Skeletal muscle satellite cell (primary cell): ENCODE measurements around the gene MICAL3.
A peak's percentile ranks its signal among the peaks of the same experiment; 100 is the strongest.

Experiments
- H3K27me3 ChIP-seq: 2 replicates; pipeline ENCODE4 v1.7.0; 2013; ENCODE audit warnings: low read length; ENCODE audit not compliant: control insufficient read depth, insufficient read depth
- H3K36me3 ChIP-seq: 2 replicates; pipeline ENCODE4 v1.7.0; 2013; ENCODE audit warnings: mild to moderate bottlenecking, control low read depth, low read length; ENCODE audit not compliant: insufficient read depth
- H3K4me1 ChIP-seq: 2 replicates; pipeline ENCODE4 v1.7.0; 2013; ENCODE audit warnings: low read length; ENCODE audit not compliant: control insufficient read depth, insufficient read depth
- H3K4me2 ChIP-seq: 2 replicates; pipeline ENCODE4 v1.7.0; 2013; ENCODE audit warnings: mild to moderate bottlenecking, low read length
- H3K4me3 ChIP-seq: 2 replicates; pipeline ENCODE4 v1.7.0; 2013; ENCODE audit warnings: low read length
- H3K9ac ChIP-seq: 2 replicates; pipeline ENCODE4 v1.7.0; 2013; ENCODE audit warnings: mild to moderate bottlenecking, low read depth, low read length, moderate library complexity
- H3K9me3 ChIP-seq: replicated peaks from 2 replicates; pipeline ENCODE4 v1.7.0; 2013; ENCODE audit warnings: mild to moderate bottlenecking, control low read depth, low read length

Gene MICAL3

GRCh38 chr22:17913801-17914347 is 110.5 kb downstream of the MICAL3 start:
- H3K4me3 ChIP-seq: no peak overlapping the region
- no peak overlapping the region for H3K9ac ChIP-seq
- H3K9me3 ChIP-seq: no peaks in the 10 kb centered on the region
- no peaks in the 10 kb centered on the region for H3K27me3 ChIP-seq
- H3K36me3 ChIP-seq: no peaks in the 10 kb centered on the region
- peaks cover 41% of the 10 kb centered on the region for H3K4me1 ChIP-seq
- H3K4me2 ChIP-seq: no peak overlapping the region

- Histone ChIP-seq H3K4me2 (no peak overlapping the region), H3K4me1 (peaks cover 35% of the 10 kb centered on the region), H3K27me3 (no peaks in the 10 kb centered on the region), H3K9ac (no peak overlapping the region), H3K36me3 (no peaks in the 10 kb centered on the region), H3K4me3 (no peak overlapping the region), H3K9me3 (no peaks in the 10 kb centered on the region)
Measured at GRCh38 chr22:17912945-17913721, 111.2 kb downstream of the MICAL3 start.

GRCh38 chr22:17911887-17912286 is 112.5 kb downstream of the MICAL3 start:
- H3K4me2 ChIP-seq: no peak overlapping the region
- no peaks in the 10 kb centered on the region for H3K36me3 ChIP-seq
- no peaks in the 10 kb centered on the region for H3K9me3 ChIP-seq
- H3K4me1 ChIP-seq: peaks cover 35% of the 10 kb centered on the region
- H3K9ac ChIP-seq: no peak overlapping the region
- H3K27me3 ChIP-seq: no peaks in the 10 kb centered on the region
- H3K4me3 ChIP-seq: no peak overlapping the region

GRCh38 chr22:17911312-17911705 is 113.1 kb downstream of the MICAL3 start:
- H3K9ac ChIP-seq: peak overlapping the region; percentile 20
- H3K4me3 ChIP-seq: peak overlapping the region; percentile 6
- H3K4me1 ChIP-seq: peaks cover 35% of the 10 kb centered on the region
- no peaks in the 10 kb centered on the region for H3K27me3 ChIP-seq
- H3K9me3 ChIP-seq: no peaks in the 10 kb centered on the region
- H3K36me3 ChIP-seq: peaks cover 4% of the 10 kb centered on the region
- peak overlapping the region; percentile 73 for H3K4me2 ChIP-seq

- Histone ChIP-seq H3K27me3 (no peaks in the 10 kb centered on the region), H3K4me3 (peak overlapping the region; percentile 41), H3K4me1 (peaks cover 35% of the 10 kb centered on the region), H3K9ac (peak overlapping the region; percentile 54), H3K9me3 (no peaks in the 10 kb centered on the region), H3K36me3 (peaks cover 10% of the 10 kb centered on the region), H3K4me2 (peak overlapping the region; percentile 73)
Measured at GRCh38 chr22:17910561-17911311, 113.6 kb downstream of the MICAL3 start.

- peaks cover 26% of the 10 kb centered on the region for H3K36me3 ChIP-seq
- H3K4me1 ChIP-seq: peaks cover 37% of the 10 kb centered on the region
- no peaks in the 10 kb centered on the region for H3K9me3 ChIP-seq
- no peak overlapping the region for H3K9ac ChIP-seq
- H3K27me3 ChIP-seq: no peaks in the 10 kb centered on the region
- H3K4me2 ChIP-seq: no peak overlapping the region
- H3K4me3 ChIP-seq: no peak overlapping the region
Measured at GRCh38 chr22:17907748-17908051, 116.7 kb downstream of the MICAL3 start.

GRCh38 chr22:17906978-17907747 is 117.2 kb downstream of the MICAL3 start:
- Histone ChIP-seq H3K4me2 (no peak overlapping the region), H3K9ac (no peak overlapping the region), H3K27me3 (no peaks in the 10 kb centered on the region), H3K9me3 (no peaks in the 10 kb centered on the region), H3K36me3 (peaks cover 26% of the 10 kb centered on the region), H3K4me3 (no peak overlapping the region), H3K4me1 (peaks cover 37% of the 10 kb centered on the region)

GRCh38 chr22:17905445-17905844 is 118.9 kb downstream of the MICAL3 start:
- H3K36me3 ChIP-seq: peaks cover 26% of the 10 kb centered on the region

GRCh38 chr22:17903564-17904295 is 120.6 kb downstream of the MICAL3 start:
- Histone ChIP-seq H3K9ac (no peak overlapping the region), H3K4me3 (no peak overlapping the region), H3K4me1 (peaks cover 13% of the 10 kb centered on the region), H3K27me3 (no peaks in the 10 kb centered on the region), H3K4me2 (no peak overlapping the region), H3K9me3 (no peaks in the 10 kb centered on the region), H3K36me3 (peaks cover 32% of the 10 kb centered on the region)

More at GRCh38 chr22:17905445-17905844, 118.9 kb downstream of the MICAL3 start:
- Histone ChIP-seq H3K9me3 (no peaks in the 10 kb centered on the region), H3K4me1 (peaks cover 25% of the 10 kb centered on the region), H3K9ac (no peak overlapping the region), H3K27me3 (no peaks in the 10 kb centered on the region), H3K4me2 (no peak overlapping the region), H3K4me3 (no peak overlapping the region)

- Histone ChIP-seq H3K4me3 (no peak overlapping the region), H3K36me3 (peaks cover 40% of the 10 kb centered on the region), H3K4me1 (peaks cover 13% of the 10 kb centered on the region), H3K9me3 (no peaks in the 10 kb centered on the region), H3K9ac (no peak overlapping the region), H3K4me2 (no peak overlapping the region), H3K27me3 (no peaks in the 10 kb centered on the region)
Measured at GRCh38 chr22:17902960-17903359, 121.4 kb downstream of the MICAL3 start.

- H3K4me3 ChIP-seq: no peak overlapping the region
- H3K4me2 ChIP-seq: no peak overlapping the region
- H3K36me3 ChIP-seq: peaks cover 43% of the 10 kb centered on the region
- H3K9ac ChIP-seq: no peak overlapping the region
- H3K27me3 ChIP-seq: no peaks in the 10 kb centered on the region
- H3K9me3 ChIP-seq: no peaks in the 10 kb centered on the region
- peaks cover 8% of the 10 kb centered on the region for H3K4me1 ChIP-seq
Measured at GRCh38 chr22:17898375-17898774, 126.0 kb downstream of the MICAL3 start.
